Activated T-cell treated with anti-CD3 and anti-CD28 coated beads for 48 hours (primary cell): ENCODE results near the gene HYAL1.
A peak's percentile ranks its signal among the peaks of the same experiment; 100 is the strongest.
"Not testable (repeated sequence)": the region's sequence is repeated elsewhere in the genome, so short reads cannot be mapped to it uniquely, and the experiment has no call there.

Experiments
- DNase-seq: peaks from one replicate; pipeline ENCODE4 v3.0.0-alpha.2; 2020; ENCODE audit warnings: low read depth

Gene HYAL1

DNA sequence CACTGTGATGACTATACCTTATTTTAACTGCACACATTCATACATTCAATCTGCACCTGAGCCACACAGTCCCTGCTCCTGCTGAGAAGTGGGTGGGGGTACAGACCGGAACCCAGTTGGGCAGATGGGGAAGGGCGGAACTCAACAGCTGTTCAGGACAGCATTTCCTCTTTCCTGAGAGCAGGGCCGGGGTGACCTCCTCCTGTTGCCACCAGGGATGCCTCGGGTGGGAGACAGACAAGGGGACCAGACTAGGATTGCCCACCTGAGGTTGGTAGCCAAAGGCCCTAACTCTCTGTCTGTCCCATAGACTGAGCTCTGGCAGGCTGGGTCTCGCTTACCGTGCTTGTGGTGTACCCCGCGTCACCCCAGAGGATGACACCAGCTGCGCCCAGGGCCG is 15.2 kb upstream of the HYAL1 start:
- DNase-seq, result no peak

DNA sequence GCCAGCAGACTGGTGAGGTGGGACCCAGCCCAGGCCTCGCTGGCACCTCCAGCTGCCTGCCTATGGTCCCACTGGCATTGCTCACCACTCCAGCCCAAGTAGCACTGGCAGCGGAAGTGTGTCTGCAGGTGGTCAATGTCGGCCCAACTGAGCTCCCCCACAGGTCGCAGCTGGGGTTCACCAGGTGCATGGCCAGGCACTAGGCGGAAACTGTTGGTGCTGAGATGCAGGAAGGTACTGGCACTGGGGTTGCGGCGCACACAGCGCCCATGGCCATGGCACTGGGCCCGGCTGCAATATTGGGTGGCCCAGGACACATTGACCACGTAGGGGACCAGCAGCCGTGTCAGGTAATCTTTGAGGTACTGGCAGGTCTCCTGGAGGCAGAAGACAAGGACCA is 14.8 kb upstream of the HYAL1 start:
- no peak for DNase-seq

DNA sequence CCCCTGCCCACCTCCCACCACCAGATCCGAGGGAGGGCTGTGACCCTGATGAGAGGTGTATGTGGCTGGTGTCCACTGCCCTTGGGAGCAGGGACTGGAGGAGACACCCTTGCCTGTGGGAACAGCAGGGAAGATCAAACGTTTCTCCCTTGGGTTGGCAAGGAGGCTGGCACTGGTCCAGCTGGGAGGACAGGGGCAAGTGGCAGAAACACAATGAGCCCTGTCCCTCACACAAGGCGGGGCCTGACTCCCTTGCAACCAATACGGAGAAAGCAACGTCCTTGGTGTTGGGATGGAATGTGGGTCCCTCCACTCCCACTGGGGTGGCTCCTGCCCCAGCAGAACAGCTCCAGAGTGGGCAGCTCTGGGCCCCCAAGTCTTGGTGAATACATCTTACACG is 13.9 kb upstream of the HYAL1 start:
- DNase-seq, result no peak

DNA sequence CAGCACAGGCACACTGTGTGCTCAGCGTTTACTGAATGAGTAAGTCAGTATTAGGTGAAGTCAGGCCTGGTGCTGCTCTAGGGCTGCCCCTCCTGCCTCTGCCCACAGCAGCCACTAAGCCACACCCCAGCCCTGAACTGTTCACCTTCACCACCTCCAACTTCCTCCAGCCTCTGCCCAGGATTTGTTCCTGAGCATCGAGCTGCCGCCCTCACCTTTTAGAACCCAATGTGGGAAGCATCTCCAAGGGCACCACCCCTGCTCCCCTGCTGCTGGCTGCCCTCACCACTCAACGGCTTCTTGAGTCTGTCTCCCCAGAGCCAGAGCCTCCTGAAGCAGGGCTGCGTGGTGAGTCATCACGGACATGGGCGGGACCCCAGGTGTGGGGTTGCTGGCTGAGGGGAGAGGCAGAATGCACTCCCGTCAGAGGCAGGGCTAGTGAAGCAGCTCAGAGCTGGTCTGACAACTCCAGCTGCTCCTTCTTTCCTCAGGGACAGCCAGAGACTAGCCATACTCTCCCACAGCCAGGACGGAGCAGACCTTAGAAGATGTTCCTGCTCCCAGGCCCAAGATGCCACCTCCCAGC is 13.4 kb upstream of the HYAL1 start:
- DNase-seq, result peak; percentile 44

DNA sequence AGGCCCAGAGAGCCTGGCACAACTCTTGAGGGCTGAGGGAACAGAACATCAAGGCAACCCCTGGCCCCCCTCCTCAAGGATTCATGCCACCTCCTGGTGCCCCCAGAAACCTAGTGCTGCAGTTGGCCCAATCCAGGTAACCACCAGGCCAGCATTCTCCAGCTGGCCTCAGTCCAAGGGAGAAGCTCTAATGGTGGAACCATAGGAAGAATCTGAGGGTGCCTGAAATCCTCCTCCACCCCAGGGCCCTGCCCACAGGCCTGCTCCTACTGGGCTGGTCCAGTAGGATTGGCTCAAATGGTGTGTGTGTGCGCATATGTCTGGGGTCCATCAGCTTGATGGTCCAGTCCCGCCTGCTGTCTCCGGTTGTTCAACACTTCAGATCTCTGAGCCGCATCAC is 11.4 kb upstream of the HYAL1 start:
- DNase-seq, result no peak

DNA sequence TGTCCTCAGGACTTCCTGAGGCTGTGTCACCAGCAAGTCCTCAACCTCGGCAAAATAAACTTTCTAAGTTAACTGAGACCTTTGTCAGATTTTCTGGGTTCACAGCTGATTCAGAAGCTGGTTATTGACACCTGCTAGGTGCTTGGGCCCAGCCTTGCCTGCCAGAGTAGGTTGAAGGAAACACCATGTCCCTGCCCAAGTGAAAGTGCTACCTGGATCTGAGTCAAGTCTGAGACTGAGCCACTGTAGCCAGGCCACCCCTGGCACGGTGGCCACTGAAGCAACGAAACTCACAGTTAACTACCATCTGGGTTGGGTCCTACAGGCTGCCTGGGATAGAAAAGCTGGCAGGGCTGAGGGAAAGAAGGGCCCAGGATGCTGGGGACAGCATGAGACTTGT is 11.0 kb upstream of the HYAL1 start:
- no peak for DNase-seq

DNA sequence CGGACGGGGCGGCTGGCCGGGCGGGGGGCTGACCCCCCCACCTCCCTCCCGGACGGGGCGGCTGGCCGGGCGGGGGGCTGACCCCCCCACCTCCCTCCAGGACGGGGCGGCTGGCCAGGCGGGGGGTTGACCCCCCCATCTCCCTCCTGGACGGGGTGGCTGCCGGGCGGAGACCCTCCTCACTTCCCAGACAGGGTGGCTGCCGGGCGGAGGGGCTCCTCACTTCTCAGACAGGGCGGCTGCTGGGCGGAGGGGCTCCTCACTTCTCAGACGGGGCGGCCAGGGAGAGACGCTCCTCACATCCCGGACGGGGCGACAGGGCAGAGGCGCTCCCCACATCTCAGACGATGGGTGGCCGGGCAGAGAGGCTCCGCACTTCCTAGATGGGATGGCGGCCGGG is 8.7 kb upstream of the HYAL1 start:
- DNase-seq, result not testable (repeated sequence)

DNA sequence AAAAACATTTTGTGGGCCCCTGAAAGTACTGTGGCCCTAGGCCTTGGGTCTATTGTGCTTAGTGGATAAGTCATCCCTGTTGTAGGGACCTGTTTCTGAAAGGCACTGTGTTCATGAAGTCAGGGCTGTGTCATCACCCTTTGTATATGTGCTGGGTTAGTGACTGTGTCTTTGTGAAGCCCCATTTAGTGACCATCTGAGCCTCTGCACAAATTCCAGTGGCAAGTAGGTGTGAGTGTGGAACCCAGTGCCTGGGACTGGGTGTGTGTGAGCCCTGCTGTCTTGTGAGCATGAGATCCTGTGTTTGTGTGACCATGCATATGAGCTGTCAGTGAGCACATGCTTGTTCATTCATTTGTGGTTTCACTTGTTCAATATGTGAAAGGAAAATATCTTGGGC is 1.2 kb upstream of the HYAL1 start:
- DNase-seq, result no peak

DNA sequence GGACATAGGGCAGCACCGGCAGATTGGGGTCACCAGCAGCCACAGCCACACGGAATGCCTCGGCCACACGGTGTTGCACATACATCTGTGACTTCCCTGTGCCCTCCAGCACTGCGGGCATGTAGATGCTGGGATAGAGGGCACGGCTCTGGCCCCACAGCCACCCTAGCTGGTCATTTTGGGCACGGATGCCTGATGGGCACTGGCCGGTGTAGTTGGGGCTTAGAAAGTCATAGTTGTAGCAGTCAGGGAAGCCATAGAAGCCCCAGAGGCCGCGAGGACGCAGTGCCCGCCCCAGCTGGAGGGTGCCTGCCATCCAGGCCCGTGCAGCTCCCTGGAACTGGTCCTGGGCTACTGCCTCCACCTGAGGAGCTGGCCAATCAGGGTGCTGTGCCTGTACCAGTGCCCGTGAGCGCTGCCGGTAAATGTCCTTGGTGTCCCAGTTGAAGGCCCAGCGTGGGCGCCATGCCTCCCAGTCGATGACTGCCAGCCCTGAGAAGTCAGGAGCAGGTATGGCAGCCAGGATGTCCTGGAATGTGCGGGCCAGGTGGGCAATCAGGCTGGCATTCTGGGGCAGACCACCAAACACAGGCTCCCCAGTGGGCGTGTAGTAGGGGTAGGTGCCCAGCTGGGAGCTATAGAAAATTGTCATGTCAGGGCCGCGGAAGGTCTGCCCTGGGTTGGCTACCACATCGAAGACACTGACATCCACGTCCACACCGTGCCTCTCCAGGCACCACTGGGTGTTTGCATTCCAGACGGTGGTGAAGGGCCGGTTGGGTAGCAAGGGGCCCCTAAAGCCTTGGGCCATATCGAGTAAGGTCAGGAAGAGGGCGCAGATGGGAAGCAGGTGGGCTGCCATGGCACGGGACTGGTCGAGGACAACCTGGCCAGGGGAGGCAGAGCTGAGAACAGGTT is 1.0 kb downstream of the HYAL1 start:
- DNase-seq, result no peak

DNA sequence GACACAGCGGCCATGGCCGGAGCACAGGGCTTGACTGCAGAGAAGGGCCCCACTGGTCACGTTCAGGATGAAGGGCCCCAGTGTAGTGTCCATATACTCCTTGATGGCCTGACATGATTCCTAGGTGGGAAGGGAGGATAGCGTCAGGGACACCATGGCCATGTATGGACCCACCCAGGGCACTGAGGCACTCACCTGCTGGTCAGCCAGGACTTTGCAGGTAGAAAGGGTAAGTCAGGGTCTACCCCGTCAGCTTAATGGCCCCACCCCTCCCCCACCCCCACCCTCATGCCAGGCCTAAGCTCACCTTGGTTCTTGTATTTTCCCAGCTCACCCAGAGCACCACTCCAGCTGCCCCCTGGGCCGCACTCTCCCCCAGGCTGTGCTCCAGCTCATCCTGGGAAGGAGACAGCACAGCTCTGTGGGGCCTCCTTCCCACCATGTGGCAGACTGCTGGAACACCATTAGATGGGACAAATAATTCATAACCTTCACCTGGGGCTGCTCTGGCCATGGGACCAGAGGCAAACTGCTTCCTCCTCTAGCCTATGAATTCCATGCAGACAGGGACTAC is 2.6 kb downstream of the HYAL1 start:
- DNase-seq, result no peak

DNA sequence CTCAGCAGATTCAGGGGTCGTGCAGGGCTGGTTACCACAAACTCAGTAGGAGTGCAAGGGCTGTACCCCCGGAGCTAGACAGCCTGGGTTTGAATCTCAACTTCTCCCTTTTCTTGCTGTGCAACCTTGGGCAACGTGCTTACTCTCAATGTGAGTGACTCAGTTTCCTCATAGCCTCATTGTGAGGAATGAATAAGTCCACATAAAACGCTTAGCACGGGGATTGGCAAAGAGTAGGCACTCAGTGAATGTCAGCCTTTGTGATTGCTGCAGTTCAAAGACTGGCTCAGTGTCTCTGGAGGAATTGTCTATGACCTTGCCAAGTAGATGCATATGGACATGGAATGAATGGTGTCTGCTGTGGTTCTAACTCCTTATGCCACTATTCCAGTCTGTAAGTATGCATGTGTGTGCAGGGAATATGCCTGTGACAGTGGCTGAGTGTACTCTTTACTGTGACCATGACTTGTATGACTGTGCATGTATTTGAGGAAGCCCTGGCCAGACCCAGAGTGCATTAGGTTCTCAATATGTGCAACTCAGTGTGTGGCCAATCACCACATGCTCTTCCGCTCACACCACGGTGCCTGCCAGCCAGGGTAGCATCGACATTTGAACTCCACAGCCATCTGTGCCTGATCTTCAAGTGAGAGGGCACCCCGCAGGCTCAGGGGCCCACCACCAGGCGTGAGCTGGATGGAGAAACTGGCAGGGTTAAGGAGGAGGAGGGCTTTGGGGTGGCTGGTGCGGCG is 3.3 kb downstream of the HYAL1 start:
- DNase-seq, result no peak

DNA sequence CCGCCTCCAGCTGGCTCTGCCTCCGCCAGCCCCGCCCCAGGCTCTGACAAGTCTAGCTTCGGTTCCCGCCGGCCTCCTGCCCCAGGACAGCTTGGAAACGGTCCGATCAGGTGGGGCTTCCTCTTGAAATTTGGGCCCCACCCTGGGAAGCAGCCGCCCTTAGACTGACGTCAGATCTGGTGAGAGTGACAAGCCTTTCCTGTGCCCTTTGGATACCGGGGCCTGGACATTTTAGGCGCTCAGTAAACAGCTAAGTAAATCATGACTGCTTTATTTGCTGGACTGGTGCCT is 3.8 kb downstream of the HYAL1 start:
- DNase-seq, result no peak

DNA sequence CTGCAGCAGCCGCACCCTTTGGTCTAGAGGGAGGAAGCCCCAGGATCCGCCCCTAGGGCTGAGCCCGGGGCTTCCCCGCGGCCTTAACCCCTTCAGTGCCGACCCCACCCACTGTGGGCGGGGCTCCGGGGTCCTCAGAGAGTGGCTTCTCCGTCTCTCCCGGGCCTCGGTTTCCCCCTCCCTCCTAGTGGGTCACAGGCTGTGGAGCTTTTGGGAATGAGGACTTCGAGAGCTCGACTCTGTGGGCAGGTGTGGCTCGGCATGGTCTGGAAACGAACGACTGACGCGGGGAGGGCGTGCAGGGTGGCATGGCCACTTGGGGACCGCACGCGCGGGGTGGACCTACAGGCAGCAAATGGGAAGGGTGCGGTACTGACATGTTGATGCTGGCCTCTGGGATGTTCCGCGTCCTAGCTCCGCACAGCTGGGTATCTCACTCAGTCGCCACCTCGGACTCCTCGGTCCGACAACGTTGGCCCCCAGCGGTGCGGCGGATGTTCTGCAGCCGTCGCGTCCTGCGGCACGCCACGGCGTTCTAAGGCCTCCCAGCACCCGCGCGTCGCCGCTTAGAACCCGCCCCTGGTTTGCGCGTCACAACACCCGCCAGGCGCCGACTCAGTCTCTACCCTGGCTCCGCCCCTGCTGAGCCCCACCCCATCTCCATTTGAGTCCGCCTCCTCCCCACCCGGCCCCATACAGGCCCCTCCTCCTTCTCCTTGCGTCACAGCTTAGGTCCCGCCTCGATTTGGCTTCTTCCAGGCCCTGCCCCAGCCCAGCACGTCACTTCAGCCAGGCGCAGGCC is 4.3 kb downstream of the HYAL1 start, which contains the start of the genes HYAL3 and NAA80:
Gene HYAL3 (minus strand): TSS at position 570 of the 802 bp plus-strand sequence. CDS start 3,803 bp downstream, outside the sequence.
Gene NAA80 (minus strand): TSS at position 570 of the 802 bp plus-strand sequence. CDS start 1,942 bp downstream, outside the sequence.
- peak; percentile 99 for DNase-seq

DNA sequence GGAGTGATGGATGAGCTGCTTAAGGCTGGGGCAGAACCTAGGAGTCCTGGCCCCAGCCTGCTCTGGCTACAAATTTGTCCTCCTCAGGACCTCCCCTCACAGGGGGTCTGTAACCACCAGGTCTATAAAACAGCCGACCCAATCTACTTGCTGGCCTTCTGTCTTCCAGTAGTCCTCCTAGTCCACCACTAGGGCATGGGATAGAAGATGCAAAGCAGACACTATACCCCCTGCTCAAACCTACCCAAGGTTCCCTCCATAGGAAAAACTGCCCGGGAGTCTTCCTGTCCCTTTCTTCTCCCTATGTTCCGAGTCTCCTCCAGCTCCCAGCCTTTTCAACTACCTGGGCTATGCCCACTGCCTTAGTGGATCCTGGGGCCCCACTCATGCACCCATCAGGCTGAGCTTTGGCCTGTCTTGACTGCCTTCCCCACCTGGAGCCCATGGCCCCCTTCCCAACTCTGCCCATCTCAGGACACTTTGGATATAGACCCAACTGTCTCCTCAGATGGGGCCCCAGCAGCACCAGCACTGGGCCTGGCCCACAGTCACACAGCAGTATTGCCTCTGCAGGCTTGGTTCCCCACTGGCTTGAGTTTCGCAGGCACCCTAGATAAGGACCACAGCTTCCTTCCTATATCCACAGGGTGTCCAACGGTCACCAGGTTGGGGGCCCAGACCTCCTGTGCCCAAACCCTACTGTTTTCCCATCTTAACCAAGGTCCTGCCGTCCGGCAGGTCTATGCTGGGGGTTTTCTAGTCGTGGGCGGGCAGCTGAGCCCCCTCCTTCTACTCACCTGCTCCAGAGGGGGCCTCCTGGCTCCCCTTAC is 5.3 kb downstream of the HYAL1 start:
- no peak for DNase-seq

DNA sequence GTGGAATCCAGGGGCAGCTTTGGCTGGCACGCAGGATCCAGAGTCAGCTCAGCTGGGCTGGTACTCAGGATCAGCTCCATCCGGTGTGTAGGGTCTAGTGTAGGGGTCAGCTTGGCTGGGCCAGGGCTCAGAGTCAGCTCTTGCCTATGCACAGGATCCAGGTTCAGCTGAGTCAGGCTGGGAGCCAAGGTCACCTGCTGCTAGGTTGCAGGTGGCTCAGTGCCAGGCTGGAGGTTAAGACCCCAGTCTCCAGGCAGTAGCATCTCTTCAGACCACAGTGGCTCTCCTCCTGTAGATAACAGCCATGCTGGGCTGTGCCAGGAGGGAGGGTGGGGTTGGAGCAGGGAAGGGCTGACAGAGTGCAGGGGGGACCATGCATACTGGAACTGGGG is 6.0 kb downstream of the HYAL1 start:
- DNase-seq, result no peak

DNA sequence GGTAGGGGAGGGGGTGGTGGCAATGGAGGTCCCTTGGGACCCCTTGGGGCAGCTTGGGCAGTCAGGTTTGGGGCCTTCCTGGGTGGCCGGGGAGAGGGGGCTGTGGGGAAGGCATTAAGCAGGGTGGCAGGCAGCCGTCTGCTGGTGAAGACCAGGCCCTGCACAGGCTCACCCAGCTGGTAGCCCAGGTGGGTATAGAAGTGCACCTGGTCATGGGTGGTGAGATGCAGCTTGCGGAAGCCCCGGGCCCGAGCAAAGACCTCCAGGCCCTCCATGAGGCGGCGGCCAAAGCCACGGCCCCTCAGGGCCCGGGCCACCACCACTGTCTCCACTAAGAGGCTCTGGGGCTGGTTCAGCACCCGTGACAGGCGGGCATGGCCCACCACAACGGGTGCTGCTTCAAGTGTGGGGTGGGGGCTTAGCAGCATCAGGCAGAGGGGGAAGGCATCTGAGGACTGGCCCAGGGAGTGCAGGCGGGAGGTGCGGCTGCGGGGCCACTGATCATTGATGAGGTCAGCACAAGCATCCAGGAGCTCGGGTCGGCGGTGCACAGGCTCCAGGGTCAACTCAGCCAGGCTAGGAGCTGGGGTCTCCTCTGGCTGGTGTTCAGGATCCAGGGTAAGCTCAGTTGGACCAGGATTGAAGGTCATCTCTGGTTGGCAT is 6.5 kb downstream of the HYAL1 start:
- DNase-seq, result no peak

DNA sequence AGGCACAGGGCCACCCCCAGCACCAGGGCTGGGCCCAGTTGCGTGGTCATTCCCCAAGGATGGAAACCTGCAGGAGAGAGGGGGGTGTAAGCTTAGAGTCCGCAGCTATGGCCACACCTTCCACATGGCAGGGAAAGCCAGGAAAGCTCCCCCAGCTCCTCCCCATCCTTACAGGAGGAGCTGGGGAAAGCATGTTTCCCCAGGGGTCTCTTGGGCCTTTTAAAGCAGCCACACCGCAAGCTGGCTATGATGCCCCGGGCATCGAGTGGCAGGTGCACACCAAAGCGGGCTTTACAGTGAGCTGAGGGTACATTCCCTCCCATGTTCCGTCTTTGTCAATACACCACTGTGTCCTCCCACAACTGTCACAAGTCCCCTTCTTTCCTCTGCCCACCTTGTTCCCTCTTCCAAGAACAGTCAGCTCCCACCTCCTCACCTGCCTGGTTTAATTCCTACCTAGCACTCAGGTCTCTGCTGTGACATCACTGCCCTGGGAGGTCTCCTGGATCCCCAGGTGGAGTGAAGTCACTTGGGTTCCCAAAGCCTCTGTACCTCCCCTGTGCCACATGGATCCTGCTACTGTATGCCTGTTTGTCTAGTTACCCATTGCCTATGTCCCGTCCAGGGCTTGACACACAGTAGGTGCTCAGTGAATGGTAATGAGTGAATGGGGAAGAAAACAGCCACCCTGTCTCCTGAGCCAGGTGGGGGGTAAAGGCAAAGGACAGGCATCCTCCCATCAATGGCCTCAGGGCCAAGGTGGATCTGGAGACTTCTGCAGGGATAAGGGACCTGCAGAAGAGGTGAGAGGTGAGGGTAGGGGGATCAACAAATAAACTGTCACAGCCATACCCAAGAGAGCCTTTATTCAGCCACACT is 7.6 kb downstream of the HYAL1 start:
- DNase-seq, result no peak

DNA sequence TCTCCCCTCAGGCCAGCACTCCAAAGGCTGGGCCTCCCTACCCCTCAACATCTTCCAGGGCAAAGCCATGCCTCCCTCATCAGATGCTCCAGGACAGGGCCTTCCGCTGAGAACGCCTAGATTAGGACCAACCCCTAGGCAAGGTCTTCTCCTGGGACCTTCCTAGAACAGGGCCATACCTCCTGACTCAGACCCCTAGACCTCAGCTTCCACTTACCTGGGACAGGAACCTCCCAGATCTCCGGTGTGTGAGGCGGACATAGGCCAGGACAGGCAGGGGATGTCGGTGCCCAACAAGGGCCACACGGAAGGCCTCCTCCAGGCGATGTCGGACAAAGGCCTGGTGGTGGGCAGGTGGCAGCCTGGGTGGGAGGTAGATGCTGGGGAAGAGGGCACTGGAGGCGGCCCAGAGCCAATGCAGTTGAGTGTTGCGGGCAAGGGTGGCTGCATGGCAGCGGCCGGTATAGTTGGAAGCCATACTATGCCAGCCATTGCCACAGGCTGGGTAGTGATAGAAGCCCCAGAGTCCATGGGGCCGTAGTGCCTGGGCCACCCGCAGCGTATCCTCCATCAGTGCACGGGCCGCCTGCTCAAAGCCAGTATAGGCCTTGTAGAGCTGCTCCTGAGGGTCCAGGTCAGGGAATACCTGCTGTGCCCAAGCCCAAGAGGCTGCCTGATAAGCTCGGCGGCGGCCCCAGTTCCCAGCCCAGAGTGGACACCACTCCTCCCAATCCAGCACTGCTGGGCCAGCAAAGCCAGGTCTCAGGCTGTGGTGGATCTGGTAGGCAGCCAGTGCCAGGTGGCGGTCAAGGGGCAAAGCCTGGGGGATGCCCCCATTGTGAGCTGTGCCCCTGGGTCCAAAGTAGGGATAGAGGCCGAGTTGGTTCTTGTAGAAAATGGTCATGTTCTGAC is 8.6 kb downstream of the HYAL1 start:
- DNase-seq, result no peak
